Right ventricle myocardium superior (tissue), 1 donor: ENCODE measurements around the gene NPAS3. TPM values are rescaled to one million over a fixed set of nuclear protein-coding genes. Genes with fewer than 3 reads are reported as not detected.

Source experiments
- ATAC-seq: fragments of 200-7000 bp; cut with Tn5 transposase; one replicate; pipeline ENCODE4 v1.9.1; 2020; ENCODE audit warnings: mild to moderate bottlenecking; ENCODE audit not compliant: poor library complexity
- DNase-seq: peaks from one replicate; pipeline ENCODE4 v3.0.0-alpha.2; 2020
- intact Hi-C: fragments of 100-400 bp; cut with DNase I; formaldehyde crosslinking; loops from one replicate; pipeline ENCODE4 v1.11.2; 2022
- total RNA-seq: library from RNA; stranded (reverse); fragmentation: NEBNext Ultra II Directional; extraction: Animal tissue kit (Norgen Biotek cat#: 25700); gene quantifications from one replicate; pipeline ENCODE4 v1.2.1, GENCODE V29; 2021
- donor health status: DM: no; HTN: yes; CAD: no; lungs with severe emphysema.

NPAS3 gene
- total RNA-seq, 1 donor from 2014 or later, result 1.7 TPM

- ATAC-seq (no peak), DNase-seq (no peak)
- intact Hi-C loops, result no loop called here
Observed at GRCh38 chr14:33493266-33493665, 554.6 kb downstream of the NPAS3 start.

- ATAC-seq (no peak), DNase-seq (no peak)
- intact Hi-C loops, result no loop called here
Observed at GRCh38 chr14:33493990-33494389, 555.3 kb downstream of the NPAS3 start.

GRCh38 chr14:33499687-33500086 lies 561.0 kb downstream of the NPAS3 start:
- DNase-seq, result no peak
- no peak for ATAC-seq
- intact Hi-C loops, result no loop called here

DNA sequence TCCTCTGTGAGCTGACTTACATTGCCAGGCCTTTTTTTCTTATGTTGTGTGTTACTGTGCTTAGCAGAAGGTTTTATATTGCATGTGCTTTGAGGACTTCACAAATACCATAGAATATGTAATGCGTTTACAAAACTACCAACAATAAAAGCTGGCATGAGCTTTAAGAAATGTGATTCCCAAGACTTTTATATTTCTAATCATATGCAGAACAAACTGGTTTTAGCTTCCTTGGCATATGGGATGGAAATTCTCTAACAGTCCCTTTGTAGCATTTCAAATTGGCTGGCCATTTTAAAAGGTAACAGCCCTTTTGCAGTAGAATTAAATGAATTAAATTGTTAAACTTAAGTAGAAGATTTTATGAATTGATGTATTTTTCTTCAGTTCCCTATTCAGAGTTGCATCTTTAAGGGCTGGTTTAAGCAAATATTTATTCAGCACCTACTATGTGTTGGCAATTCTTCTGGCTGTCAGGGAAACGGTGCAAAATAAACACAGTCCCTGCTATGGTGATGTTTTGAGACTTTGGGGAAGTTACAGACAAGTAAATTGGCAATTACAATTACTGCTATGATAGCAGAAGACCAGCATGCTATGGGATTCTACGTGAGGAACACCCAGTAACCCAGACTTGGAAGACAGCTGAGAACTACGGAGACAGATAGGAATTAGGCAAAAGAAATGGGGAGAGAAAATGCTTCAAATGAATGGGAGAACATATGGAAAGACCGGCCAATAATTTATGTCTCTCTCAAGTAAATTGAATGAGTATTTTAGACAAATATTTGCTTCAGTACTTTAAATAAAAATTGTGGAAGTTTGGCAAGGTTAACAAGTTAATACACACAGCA lies 565.8 kb downstream of the NPAS3 start:
- ATAC-seq (no peak), DNase-seq (no peak)
- intact Hi-C loops, result no loop called here

DNA sequence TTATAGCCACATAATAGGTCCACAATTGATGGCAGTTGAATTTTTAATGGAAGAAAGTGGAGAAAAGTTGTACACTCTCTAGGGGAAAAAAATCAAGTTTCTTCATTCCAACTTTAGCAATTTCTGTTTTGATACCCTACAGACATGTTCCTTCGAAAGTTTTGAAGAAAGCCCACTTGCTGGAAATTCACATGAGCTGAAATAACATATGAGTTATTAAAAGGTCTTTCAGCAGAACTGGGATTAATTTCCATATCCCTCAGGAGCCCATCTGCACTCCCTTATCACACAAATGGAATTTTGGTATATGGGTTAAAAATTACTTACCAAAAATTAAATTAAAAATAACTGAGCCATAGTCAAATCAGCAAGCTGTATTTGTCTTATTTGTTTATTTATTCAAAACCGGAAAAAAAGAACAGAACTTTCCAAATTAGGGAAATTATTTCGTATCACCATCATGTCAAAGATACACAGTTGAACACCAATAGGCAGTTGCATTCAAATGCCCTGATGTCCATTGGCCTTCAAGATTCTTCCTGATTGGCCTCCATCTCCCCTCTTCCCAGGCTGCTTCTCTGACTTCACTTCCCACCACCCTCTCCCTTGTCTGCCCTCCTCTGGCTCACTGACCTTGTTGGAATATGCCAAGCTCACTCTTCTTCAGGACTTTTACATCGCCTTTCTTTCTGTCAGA lies 566.7 kb downstream of the NPAS3 start:
- no peak for DNase-seq
- ATAC-seq, result no peak
- intact Hi-C loops, result no loop called here

DNA sequence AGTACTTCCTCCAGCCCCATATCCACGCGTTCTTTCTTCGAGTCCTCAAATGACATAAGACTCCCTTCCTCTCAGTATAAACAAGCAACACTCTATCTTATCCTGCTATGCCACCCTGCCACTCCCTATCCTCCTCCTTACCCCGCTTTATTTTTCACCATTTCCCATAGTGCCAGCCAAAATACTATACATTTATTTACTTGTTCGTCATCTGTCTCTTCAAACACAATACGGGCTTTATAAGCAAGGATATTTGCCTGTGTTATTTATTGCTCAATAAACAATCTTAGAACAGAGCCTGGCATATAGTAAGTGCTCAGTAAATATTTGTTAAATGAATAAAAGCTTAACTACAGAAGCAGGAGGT lies 567.3 kb downstream of the NPAS3 start:
- ATAC-seq (no peak), DNase-seq (no peak)
- intact Hi-C loops, result no loop called here

DNA sequence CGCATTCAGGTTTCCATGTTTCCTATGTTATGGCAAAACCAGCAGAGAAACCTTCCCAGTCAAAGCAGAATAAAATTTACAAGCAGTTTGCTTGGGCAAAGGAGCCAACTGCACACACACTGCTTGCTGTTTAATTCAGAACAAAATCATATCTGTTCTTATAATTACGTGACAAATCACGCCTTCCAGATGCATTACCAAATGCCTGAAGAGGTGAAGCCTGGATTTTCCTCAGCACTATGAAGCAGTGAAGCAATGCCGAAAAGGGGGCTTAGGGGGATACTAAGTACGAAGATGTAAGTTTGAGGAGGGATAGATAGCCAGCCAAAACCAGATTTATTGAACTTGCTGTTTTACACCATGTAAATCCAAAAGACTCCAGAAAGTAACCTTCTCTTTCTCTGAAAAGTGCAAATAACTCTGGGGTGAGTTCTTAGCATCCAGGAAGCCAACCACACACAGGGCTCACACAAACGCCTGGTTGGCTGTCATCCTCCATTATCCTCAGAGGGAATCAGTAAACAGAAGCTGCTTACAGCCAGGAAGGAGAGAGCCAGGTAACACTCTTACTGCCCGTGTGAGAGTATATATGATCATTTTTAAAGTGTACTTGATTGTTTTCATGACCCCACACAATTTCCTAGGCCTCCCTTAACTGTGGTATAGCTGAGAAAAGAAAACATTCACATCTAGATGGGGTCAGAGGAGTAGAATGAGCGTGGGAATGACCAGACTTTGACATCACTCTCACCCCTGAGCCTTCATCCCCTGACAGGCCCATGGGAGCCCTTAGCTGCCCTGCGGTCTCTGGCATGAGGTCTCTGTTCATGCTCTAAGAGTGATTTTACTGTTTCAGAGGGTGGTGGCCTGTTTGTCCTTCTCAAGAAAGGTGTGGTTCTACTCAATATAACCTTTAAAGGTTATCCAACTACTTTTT lies 569.7 kb downstream of the NPAS3 start:
- intact Hi-C loops, result no loop called here
- no peak for DNase-seq
- ATAC-seq, result no peak

- intact Hi-C loops, result no loop called here
- ATAC-seq, result no peak
- DNase-seq, result no peak
Observed at GRCh38 chr14:33509454-33509853, 570.8 kb downstream of the NPAS3 start.

GRCh38 chr14:33510063-33510481 lies 571.4 kb downstream of the NPAS3 start:
- ATAC-seq, result no peak
- intact Hi-C loops, result no loop called here
- no peak for DNase-seq

- intact Hi-C loops, result no loop called here
- DNase-seq, result no peak
- no peak for ATAC-seq
Observed at GRCh38 chr14:33510991-33511390, 572.3 kb downstream of the NPAS3 start.

DNA sequence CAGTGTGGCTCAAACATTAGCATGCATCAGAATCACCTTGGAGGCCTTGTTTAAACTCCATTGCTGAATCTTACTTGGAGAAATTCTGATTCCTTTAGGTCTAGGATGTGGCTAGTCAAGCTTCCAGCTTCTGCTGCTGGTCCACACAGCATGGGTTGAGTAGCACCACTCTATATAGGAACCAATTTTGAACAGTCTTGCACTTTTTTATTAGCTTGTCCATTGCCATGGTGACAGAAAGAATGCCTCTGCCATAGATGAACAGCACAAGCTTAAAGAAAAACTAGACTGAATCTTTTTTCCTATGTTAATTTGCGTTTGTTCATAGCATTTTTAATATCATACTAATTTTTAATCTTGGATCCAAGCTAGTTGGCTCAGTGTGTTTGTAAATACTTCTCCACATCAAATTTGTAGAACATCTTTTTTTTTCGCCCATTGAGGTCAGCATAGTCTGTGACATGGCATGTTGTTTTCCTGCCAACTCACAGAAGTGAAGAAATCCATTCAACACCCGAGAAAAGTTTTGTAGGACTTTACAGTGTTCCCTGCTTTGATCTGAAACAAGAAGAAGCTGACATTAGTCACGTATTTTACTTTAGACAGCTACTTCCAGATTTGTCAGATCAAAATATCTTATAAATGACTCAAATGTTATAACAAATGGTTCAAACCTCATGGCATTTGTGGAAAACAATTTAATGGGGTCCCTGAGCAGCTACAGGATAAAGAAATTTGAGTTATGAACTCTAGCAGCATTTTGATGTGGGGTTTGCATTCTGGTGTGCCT lies 573.4 kb downstream of the NPAS3 start:
- ATAC-seq (no peak), DNase-seq (no peak)
- intact Hi-C loops, result no loop called here

DNA sequence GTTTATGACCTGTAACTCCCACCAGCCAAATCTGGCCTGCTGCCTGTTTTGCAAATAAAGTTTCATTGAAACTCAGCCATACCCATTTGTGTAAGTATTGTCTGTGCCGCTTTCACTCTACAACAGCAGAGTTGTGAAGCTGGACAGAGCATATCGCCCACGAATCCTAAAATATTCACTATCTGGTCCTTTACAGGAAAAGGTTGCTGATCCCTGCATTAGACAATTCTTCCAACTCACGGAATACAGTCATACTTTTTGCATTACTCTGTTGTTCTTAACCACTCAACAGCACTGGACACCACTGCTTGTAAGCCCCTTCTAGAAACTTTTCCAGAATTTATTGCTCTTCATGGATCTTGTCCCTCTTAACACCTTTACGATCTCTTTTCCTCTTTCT lies 576.8 kb downstream of the NPAS3 start:
- ATAC-seq (no peak), DNase-seq (no peak)
- intact Hi-C loops, result no loop called here

DNA sequence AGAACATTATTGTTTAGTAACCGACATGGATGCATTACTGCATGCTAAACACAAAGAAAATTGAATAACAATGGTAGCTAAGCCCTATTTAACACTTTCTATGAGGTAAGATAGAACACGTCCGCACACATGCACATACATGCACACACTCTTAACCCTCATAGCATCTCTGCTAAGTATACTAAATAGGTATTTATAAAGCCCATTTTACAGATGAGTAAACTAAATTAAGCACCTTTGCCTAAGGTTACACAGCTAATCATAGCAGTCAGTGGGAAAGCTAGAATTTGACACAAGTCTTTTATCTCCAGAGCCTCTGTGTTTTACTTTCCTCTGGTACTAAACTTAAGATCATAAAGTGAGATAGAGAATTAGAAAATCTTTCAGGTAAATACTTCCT lies 577.2 kb downstream of the NPAS3 start:
- intact Hi-C loops, result no loop called here
- ATAC-seq, result no peak
- DNase-seq, result no peak

DNA sequence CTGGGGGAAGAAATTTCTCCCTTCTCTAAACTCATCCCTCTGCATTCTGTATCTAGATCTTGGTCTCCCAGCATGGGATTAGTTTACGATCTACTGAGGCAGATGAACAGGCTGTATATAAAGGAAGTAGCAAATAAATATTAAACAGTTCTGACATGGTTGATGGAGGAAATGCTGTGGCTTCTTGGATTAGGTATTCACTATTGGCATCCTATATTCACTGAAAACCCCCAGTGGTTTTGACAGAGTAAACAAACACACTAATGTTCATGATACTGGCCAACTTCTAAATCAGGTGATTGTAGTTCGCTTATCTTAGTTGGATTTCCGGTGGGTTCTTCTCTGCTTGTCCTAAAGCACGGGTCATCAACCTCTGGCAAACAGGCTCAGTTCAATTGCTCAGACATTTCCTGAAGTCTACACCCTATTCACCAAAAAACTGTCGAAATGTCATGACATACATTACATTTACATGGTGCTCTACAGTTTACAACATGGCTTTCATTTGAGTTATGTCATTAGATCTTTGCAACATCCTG lies 578.3 kb downstream of the NPAS3 start:
- ATAC-seq (no peak), DNase-seq (no peak)
- intact Hi-C loops, result no loop called here

GRCh38 chr14:33521192-33521591 lies 582.5 kb downstream of the NPAS3 start:
- intact Hi-C loops, result no loop called here
- ATAC-seq (no peak), DNase-seq (no peak)

GRCh38 chr14:33524244-33524643 lies 585.6 kb downstream of the NPAS3 start:
- intact Hi-C loops, result no loop called here
- ATAC-seq, result no peak
- DNase-seq, result no peak

- intact Hi-C loops, result no loop called here
- ATAC-seq (no peak), DNase-seq (no peak)
Observed at GRCh38 chr14:33525626-33526025, 586.9 kb downstream of the NPAS3 start.

DNA sequence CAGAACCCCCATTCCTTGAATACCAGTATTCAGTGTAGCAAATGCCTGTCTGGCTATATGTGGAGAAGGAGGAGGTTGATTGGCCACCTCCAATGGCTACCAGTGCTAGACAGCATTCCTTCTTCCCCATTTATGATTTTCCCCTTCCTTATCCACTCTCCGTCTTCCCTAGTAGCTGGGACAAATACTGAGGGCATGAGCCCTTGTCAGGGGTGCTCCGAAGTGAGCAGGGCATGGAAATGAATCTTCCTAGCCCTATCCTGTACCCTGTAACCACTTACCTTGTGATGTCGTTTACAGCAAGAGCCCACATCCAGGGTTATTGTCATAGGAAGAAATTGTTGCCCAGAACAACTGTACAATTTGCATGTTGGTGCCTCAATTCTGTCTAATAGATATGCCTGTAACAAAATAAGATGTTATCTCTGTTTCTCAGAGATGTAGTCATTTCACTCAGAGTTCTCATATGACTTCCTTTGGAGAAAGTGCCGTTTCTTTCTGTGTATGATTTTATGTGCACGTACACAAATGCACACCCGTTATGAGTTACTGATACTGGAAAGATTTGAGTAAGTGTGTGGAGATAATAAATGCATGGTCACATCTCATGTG lies 588.5 kb downstream of the NPAS3 start:
- DNase-seq (no peak), ATAC-seq (no peak)
- intact Hi-C loops, result no loop called here
